Kidney epithelial cell (primary cell): ENCODE data around the gene CHN1. TPM values are rescaled to one million over a fixed set of nuclear protein-coding genes. Genes with fewer than 3 reads are reported as not detected.

Experiments
- DNase-seq: peaks from one replicate; pipeline ENCODE4 v3.0.0-alpha.2; 2010; ENCODE audit warnings: low read depth
- H3K27me3 ChIP-seq: 2 replicates; pipeline ENCODE4 v1.6.0; 2011; ENCODE audit warnings: low read length; ENCODE audit not compliant: control insufficient read depth, insufficient read depth
- H3K36me3 ChIP-seq: 2 replicates; pipeline ENCODE4 v1.5.1; 2011; ENCODE audit warnings: low read length; ENCODE audit not compliant: control insufficient read depth, insufficient read depth
- H3K4me3 ChIP-seq: 2 replicates; pipeline ENCODE4 v1.5.1; 2011; ENCODE audit warnings: low read depth, mild to moderate bottlenecking, control low read depth, low read length
- total RNA-seq: library from RNA; depleted of rRNA; stranded (reverse); fragments of >200 nt; gene quantifications from 2 replicates; pipeline ENCODE4 v1.2.3, GENCODE V29; 2015
- TF ChIP-seq, protein P1 (sequence below): IDR thresholded peaks from 2 replicates; pipeline ENCODE4 v1.5.1; 2011; ENCODE audit warnings: mild to moderate bottlenecking, moderate library complexity, low read length, control low read depth, inconsistent platforms; ENCODE audit not compliant: insufficient read depth, poor library complexity, severe bottlenecking

CHN1 gene
- total RNA-seq, 1 donor from 2014 or later = 19.3 TPM

- TF ChIP-seq, protein P1, sequence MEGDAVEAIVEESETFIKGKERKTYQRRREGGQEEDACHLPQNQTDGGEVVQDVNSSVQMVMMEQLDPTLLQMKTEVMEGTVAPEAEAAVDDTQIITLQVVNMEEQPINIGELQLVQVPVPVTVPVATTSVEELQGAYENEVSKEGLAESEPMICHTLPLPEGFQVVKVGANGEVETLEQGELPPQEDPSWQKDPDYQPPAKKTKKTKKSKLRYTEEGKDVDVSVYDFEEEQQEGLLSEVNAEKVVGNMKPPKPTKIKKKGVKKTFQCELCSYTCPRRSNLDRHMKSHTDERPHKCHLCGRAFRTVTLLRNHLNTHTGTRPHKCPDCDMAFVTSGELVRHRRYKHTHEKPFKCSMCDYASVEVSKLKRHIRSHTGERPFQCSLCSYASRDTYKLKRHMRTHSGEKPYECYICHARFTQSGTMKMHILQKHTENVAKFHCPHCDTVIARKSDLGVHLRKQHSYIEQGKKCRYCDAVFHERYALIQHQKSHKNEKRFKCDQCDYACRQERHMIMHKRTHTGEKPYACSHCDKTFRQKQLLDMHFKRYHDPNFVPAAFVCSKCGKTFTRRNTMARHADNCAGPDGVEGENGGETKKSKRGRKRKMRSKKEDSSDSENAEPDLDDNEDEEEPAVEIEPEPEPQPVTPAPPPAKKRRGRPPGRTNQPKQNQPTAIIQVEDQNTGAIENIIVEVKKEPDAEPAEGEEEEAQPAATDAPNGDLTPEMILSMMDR = no peak
- peaks cover under 1% of the 10 kb centered on the region for H3K36me3 ChIP-seq
- no peaks in the 10 kb centered on the region for H3K27me3 ChIP-seq
- H3K4me3 ChIP-seq = no peak overlapping the region
- no peak for DNase-seq
Observed at GRCh38 chr2:174827371-174828369, 177.5 kb downstream of the CHN1 start.

DNA sequence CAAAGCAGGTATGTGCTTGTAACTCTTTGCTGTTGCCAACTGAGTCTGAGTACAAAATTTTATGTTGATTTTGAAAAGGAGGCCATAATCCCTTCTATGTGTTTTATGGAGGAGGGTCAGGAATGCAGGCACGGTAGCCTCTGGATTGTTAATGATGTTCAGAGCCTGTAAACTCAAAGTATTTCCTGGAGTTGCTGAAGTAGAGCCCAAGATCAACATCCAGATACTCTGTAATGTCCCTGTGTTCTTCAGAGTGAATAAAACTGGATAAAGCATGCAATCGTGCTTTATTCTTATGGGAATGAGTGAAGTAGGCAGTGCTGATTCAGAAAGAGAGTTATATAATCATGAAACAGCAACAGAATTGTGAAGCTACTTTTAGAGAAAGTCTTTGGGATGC, 179.1 kb downstream of the CHN1 start:
- Histone ChIP-seq H3K4me3 (no peak overlapping the region), H3K27me3 (no peaks in the 10 kb centered on the region), H3K36me3 (peaks cover 2% of the 10 kb centered on the region)
- DNase-seq = no peak
- TF ChIP-seq, protein P1 = no peak

DNA sequence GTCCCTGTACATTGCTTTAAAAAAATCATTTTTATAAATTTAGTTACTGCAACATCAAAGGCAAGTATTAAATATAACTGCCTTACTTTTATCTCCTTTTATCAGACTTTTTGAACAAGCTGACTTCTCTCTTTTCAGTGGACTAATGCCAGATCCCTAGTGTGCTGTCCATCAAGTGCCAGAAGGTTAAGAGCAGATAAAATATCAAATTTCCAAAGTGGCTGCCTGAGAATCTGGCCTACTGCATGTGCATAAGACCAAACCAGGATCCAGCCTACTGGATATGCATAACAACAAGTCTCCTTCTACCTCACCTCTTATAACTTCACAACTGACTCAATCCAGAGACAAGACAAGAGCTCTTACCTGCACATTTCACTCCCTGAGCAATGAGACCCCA, 181.1 kb downstream of the CHN1 start:
- no peak for DNase-seq
- peaks cover 2% of the 10 kb centered on the region for H3K36me3 ChIP-seq
- no peak overlapping the region for H3K4me3 ChIP-seq
- TF ChIP-seq, protein P1 = no peak
- H3K27me3 ChIP-seq = no peaks in the 10 kb centered on the region

DNA sequence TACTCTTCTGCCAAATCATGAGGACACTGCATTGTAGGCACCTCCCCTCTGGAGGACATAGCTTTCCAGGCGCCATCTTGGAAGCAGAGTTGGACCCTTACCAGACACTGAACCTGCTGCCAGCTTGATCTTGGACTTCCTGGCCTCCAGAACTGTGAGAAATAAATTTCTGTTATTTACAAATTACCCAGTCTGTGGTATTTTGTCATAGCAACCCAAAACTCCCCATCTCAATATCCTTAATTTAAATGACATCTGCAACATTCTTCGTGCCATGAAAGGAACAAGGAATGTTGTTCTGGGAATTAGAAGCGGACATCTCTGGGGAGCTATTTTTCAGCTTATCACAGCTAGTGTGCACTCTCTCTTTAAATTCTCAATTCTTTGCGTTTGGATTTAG, 183.6 kb downstream of the CHN1 start:
- H3K4me3 ChIP-seq = no peak overlapping the region
- no peaks in the 10 kb centered on the region for H3K27me3 ChIP-seq
- H3K36me3 ChIP-seq = peaks cover 2% of the 10 kb centered on the region
- TF ChIP-seq, protein P1 = no peak
- DNase-seq = no peak

- H3K4me3 ChIP-seq = no peak overlapping the region
- TF ChIP-seq, protein P1 = no peak
- H3K27me3 ChIP-seq = no peaks in the 10 kb centered on the region
- no peak for DNase-seq
- peaks cover 2% of the 10 kb centered on the region for H3K36me3 ChIP-seq
Observed at GRCh38 chr2:174820361-174820760, 184.8 kb downstream of the CHN1 start.
